ENCODE results near the gene DSPP. TPM values are rescaled to one million over a fixed set of nuclear protein-coding genes. Genes with fewer than 3 reads are reported as not detected.

DSPP gene
- total RNA-seq, 4 donors from 2014 or later, result not detected

GRCh38 chr4:87662871-87663270, 54.5 kb downstream of the DSPP start:
- DNase-seq, result no peak
- no peak for TF ChIP-seq POLR2A (IDR thresholded peaks at IDR 0.05)
- TF ChIP-seq, protein P1, sequence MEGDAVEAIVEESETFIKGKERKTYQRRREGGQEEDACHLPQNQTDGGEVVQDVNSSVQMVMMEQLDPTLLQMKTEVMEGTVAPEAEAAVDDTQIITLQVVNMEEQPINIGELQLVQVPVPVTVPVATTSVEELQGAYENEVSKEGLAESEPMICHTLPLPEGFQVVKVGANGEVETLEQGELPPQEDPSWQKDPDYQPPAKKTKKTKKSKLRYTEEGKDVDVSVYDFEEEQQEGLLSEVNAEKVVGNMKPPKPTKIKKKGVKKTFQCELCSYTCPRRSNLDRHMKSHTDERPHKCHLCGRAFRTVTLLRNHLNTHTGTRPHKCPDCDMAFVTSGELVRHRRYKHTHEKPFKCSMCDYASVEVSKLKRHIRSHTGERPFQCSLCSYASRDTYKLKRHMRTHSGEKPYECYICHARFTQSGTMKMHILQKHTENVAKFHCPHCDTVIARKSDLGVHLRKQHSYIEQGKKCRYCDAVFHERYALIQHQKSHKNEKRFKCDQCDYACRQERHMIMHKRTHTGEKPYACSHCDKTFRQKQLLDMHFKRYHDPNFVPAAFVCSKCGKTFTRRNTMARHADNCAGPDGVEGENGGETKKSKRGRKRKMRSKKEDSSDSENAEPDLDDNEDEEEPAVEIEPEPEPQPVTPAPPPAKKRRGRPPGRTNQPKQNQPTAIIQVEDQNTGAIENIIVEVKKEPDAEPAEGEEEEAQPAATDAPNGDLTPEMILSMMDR (IDR thresholded peaks at IDR 0.05 in 4 of 5, conservative IDR thresholded peaks at IDR 0.05 in 1 of 5), result no peak
- in situ Hi-C loops (cut with MboI; ENCODE audit: low sequenced_read_pairs in 4 of 4), result no loop called here

More at GRCh38 chr4:87662871-87663270, 54.5 kb downstream of the DSPP start:
- Histone ChIP-seq H3K36me3 (no peaks in the 10 kb centered on the region), H3K27me3 (no peaks in the 10 kb centered on the region), H3K4me1 (no peaks in the 10 kb centered on the region), H3K4me3 (no peak overlapping the region), H3K9me3 (no peaks in the 10 kb centered on the region), H3K27ac (no peak overlapping the region)
- ATAC-seq, result no peak
- intact Hi-C loops (cut with DNase I; ENCODE audit: low total_unique reads), result no loop called here

Other genes with a start within 250 kb of the DSPP start
- 10 to 100 TPM; 15.3 to 34.9 (median 19.2) TPM for gene HSD17B11, start 217.3 kb upstream of the DSPP start, total RNA-seq
- 10 to 100 TPM; 13.4 to 16.7 (median 15.8) TPM for gene NUDT9, start 186.0 kb upstream of the DSPP start, total RNA-seq
- gene SPARCL1, start 79.2 kb upstream of the DSPP start, total RNA-seq, result 100 to 1,000 TPM; 225 to 357 (median 273) TPM
- gene DMP1, start 41.8 kb downstream of the DSPP start, total RNA-seq, result under 1 TPM in 1 of 4 donors, not detected in 3; 0.11 TPM
- gene IBSP, start 191.0 kb downstream of the DSPP start, total RNA-seq, result not detected
- gene MEPE, start 224.4 kb downstream of the DSPP start, total RNA-seq, result not detected

Data from gastrocnemius medialis (tissue), 4 donors.